T-cell (primary cell): Measurements from ENCODE around the gene FRMD1. TPM values are rescaled to one million over a fixed set of nuclear protein-coding genes. Genes with fewer than 3 reads are reported as not detected.

Experiments
- ATAC-seq, 4 experiments: fragments of 200-7000 bp in 3 of 4; fragments of 150-1000 bp in 1 of 4; cut with Tn5 transposase; replicated peaks in 1 of 4; 1 replicate in 3 of 4; 2 replicates in 1 of 4; pipeline ENCODE4 v1.10.0; 2021; ENCODE audit warnings: moderate library complexity in 3 of 4, mild to moderate bottlenecking in 2 of 4, moderate number of reproducible peaks in 1 of 4
- CTCF ChIA-PET, 2 donors: fragments of 300-600 bp; sonication (Branson Sonifier 250); formaldehyde crosslinking; loops; one replicate each; lab custom pipeline; 2022; ENCODE audit warnings: antibody characterized with exemption in 2 of 2; lab: Charles Lee
- POLR2A ChIA-PET, 2 donors: fragments of 300-600 bp; sonication (Branson Sonifier 250); formaldehyde crosslinking; loops; one replicate each; lab custom pipeline; 2022; ENCODE audit warnings: antibody characterized with exemption in 2 of 2; lab: Charles Lee
- DNase-seq, 35 experiments: peaks; one replicate each; pipeline versions ENCODE4 v3.0.0 to v3.0.0-alpha.2; 2013 to 2023
- H3K27ac ChIP-seq: one replicate; pipeline ENCODE4 v1.5.1; 2013; ENCODE audit warnings: low read length
- H3K27me3 ChIP-seq, 2 experiments: replicated peaks in 1 of 2; 1 replicate in 1 of 2; 2 replicates in 1 of 2; pipeline versions ENCODE4 v1.6.1 to v1.7.0; 2013; ENCODE audit warnings: low read length in 1 of 2, mixed read lengths in 1 of 2; ENCODE audit not compliant: control insufficient read depth in 2 of 2, insufficient read depth in 2 of 2; ENCODE audit errors: extremely low read depth in 1 of 2
- H3K36me3 ChIP-seq, 2 donors: 1 replicate in 1 of 2; 2 replicates in 1 of 2; pipeline versions ENCODE4 v1.6.1 to v1.7.0; 2013; ENCODE audit warnings: low read length in 1 of 2; ENCODE audit not compliant: control insufficient read depth in 2 of 2, insufficient read depth in 1 of 2; ENCODE audit errors: extremely low read depth in 1 of 2
- H3K4me1 ChIP-seq, 2 experiments: 1 replicate in 1 of 2; 2 replicates in 1 of 2; pipeline versions ENCODE4 v1.6.1 to v1.7.0; 2013; ENCODE audit warnings: low read length in 2 of 2, mixed read lengths in 1 of 2; ENCODE audit not compliant: insufficient read depth in 2 of 2, control insufficient read depth in 1 of 2; ENCODE audit errors: extremely low read depth in 1 of 2
- H3K4me3 ChIP-seq, 2 donors: 1 replicate in 1 of 2; 2 replicates in 1 of 2; pipeline versions ENCODE4 v1.5.1 to v1.7.0; 2013; ENCODE audit warnings: mild to moderate bottlenecking in 2 of 2, low read length in 1 of 2, moderate library complexity in 1 of 2; ENCODE audit not compliant: control insufficient read depth in 1 of 2; ENCODE audit errors: extremely low read depth in 1 of 2
- H3K9me3 ChIP-seq: 2 replicates; pipeline ENCODE4 v1.7.0; 2013
- H3K27ac Mint-ChIP-seq, 2 donors: one replicate each; pipeline ENCODE4 v1.8.0; 2020 to 2021; ENCODE audit warnings: mild to moderate bottlenecking in 2 of 2, mixed read lengths in 2 of 2
- H3K27me3 Mint-ChIP-seq, 2 donors: one replicate each; pipeline ENCODE4 v1.8.0; 2021 to 2022; ENCODE audit warnings: mixed read lengths in 2 of 2
- H3K36me3 Mint-ChIP-seq: one replicate; pipeline ENCODE4 v1.8.0; 2021; ENCODE audit warnings: mixed read lengths
- H3K4me1 Mint-ChIP-seq, 3 donors: one replicate each; pipeline ENCODE4 v1.8.0; 2020 to 2022; ENCODE audit warnings: mixed read lengths in 3 of 3, mild to moderate bottlenecking in 1 of 3
- H3K4me3 Mint-ChIP-seq, 3 donors: one replicate each; pipeline ENCODE4 v1.8.0; 2020 to 2022; ENCODE audit warnings: mild to moderate bottlenecking in 3 of 3, mixed read lengths in 3 of 3, moderate library complexity in 3 of 3
- H3K9me3 Mint-ChIP-seq, 3 donors: one replicate each; pipeline ENCODE4 v1.8.0; 2020 to 2022; ENCODE audit warnings: mixed read lengths in 3 of 3
- WGBS: methylation state at CpG from one replicate; pipeline ENCODE4 v1.1.5; 2013; ENCODE audit warnings: missing lambda C conversion rate; ENCODE audit not compliant: insufficient coverage; 5-methylcytosine and 5-hydroxymethylcytosine counted together
- total RNA-seq, 35 experiments: library from RNA in 6 of 35; stranded (reverse) in 6 of 35; fragments of 120-200 nt in 1 of 35; gene quantifications; one replicate each; pipeline versions ENCODE4 v1.2.1 to v1.2.4 and lab custom pipeline; 2013 to 2026

Gene FRMD1
- total RNA-seq, 5 donors from 2014 or later (not counting 1 experiment from before 2014, with no cell fraction given): not detected

GRCh38 chr6:168035661-168036545 is 43.1 kb downstream of the FRMD1 start:
- ATAC-seq (peak in 1 of 4 experiments; percentile 20), DNase-seq (peak in 2 of 35 experiments; percentile 26 to 29)
- H3K27me3 ChIP-seq: peaks cover 2 to 29% of the 10 kb centered on the region in 2 experiments
- Mint-ChIP-seq H3K36me3 (no peaks in the 10 kb centered on the region), H3K4me1 (peaks cover 0 to 8% (median 6%) of the 10 kb centered on the region in 3 donors), H3K27me3 (peaks cover 35 to 49% of the 10 kb centered on the region in 2 donors), H3K9me3 (peaks cover 3 to 15% (median 9%) of the 10 kb centered on the region in 3 donors), H3K4me3 (peak overlapping the region in 2 of 3 donors; percentile 55 to 71), H3K27ac (no peak overlapping the region)
- no peaks in the 10 kb centered on the region for H3K36me3 ChIP-seq
- no peaks in the 10 kb centered on the region for H3K9me3 ChIP-seq
- 76% methylated on average over 15 of the region's 29 CpGs for WGBS
- H3K4me1 ChIP-seq: no peaks in the 10 kb centered on the region
- H3K4me3 ChIP-seq: peak overlapping the region in 1 of 2 donors; percentile 32
- no peak overlapping the region for H3K27ac ChIP-seq
- ChIA-PET CTCF (no interaction called here), POLR2A (no interaction called here)

DNA sequence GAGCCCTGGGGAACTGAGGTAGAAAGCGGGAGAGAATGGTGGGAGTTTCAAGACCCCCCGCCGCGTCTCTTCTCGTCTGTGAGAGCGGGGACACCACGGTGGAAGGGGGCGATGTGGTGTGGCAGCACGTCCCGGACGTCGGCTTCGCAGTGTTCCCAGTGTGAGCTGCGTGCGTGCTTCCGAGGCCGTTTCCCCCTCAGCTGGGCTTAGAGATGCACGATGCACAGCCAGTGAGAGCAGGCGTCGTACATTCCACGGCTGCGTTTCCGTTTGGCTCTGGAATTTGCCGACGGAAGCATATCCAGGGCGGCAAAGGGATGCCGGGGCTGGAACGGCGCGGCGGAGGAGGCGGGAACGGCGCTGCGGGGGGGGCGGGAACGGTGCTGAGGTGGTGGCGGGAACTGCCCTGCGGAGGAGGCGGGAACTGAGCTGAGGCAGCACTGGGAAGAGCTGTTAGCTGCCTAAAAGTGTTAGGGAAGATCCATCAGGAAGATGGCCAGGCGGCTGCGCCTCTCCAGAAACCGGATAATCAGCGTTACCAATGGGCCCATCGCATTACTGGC is 43.8 kb downstream of the FRMD1 start:
- Mint-ChIP-seq H3K4me3 (peak overlapping the region in 2 of 3 donors; percentile 52 to 71), H3K36me3 (no peaks in the 10 kb centered on the region), H3K4me1 (peaks cover 0 to 8% (median 6%) of the 10 kb centered on the region in 3 donors), H3K27me3 (peaks cover 35 to 53% of the 10 kb centered on the region in 2 donors), H3K27ac (no peak overlapping the region), H3K9me3 (peaks cover 3 to 10% (median 7%) of the 10 kb centered on the region in 3 donors)
- no peaks in the 10 kb centered on the region for H3K36me3 ChIP-seq
- H3K27me3 ChIP-seq: peaks cover 2 to 29% of the 10 kb centered on the region in 2 experiments
- no peaks in the 10 kb centered on the region for H3K9me3 ChIP-seq
- DNase-seq: no peak
- H3K4me3 ChIP-seq: peak overlapping the region in 1 of 2 donors; percentile 32
- WGBS: 47% methylated on average over 36 of the region's 45 CpGs
- no peaks in the 10 kb centered on the region for H3K4me1 ChIP-seq
- ChIA-PET POLR2A (no interaction called here), CTCF (no interaction called here)
- ATAC-seq: no peak
- no peak overlapping the region for H3K27ac ChIP-seq

DNA sequence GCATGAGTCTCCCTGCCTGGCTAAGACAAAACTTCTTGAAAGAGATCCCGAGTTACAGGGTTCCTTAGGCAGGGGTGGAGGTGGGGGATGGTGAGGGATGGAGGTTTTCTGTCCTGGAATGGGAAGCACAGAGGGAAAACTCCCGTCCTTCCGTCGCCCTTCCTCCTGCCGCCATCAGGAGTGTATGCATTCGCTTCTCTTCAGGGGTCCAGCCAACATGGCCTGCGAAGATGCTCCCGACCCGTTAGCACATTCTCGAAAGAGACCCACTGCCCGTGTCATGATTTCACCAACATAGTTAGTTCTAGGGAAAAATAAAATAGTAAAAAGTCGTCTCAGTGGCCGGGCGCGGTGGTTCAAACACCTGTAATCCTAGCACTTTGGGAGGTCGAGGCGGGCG is 44.5 kb downstream of the FRMD1 start:
- H3K36me3 ChIP-seq: no peaks in the 10 kb centered on the region
- H3K27me3 ChIP-seq: peaks cover 2 to 30% of the 10 kb centered on the region in 2 experiments
- H3K4me1 ChIP-seq: no peaks in the 10 kb centered on the region
- peaks cover 35 to 53% of the 10 kb centered on the region in 2 donors for H3K27me3 Mint-ChIP-seq
- no peak overlapping the region for H3K27ac ChIP-seq
- no peak for ATAC-seq
- no peak overlapping the region for H3K4me3 ChIP-seq
- WGBS: 91% methylated on average over 12 of the region's 18 CpGs
- CTCF ChIA-PET: no interaction called here
- H3K9me3 Mint-ChIP-seq: peaks cover 3 to 10% (median 5%) of the 10 kb centered on the region in 3 donors
- H3K36me3 Mint-ChIP-seq: no peaks in the 10 kb centered on the region
- H3K9me3 ChIP-seq: no peaks in the 10 kb centered on the region
- H3K4me3 Mint-ChIP-seq: peak overlapping the region in 1 of 3 donors; percentile 71
- peaks cover 0 to 8% (median 6%) of the 10 kb centered on the region in 3 donors for H3K4me1 Mint-ChIP-seq
- POLR2A ChIA-PET: no interaction called here
- DNase-seq: no peak
- no peak overlapping the region for H3K27ac Mint-ChIP-seq

DNA sequence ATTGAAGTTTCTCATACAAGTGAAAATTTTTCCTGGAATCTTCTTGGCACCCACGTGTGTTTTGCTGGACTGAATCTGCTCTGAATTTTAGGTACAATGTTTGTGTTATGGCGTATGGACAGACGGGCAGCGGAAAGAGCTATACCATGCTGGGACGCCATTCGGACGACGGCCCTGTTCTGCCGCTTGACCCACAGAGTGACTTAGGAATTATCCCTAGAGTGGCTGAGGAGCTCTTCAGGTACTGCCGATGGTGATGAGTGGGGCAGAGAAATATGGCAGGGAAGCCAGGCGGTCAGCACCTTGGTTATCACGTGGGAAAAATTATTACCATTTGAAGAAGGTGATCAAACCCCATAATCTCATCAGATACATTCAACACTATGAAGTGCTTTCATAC is 45.2 kb downstream of the FRMD1 start:
- DNase-seq: no peak
- CTCF ChIA-PET: no interaction called here
- H3K27me3 Mint-ChIP-seq: peaks cover 35 to 53% of the 10 kb centered on the region in 2 donors
- POLR2A ChIA-PET: no interaction called here
- no peaks in the 10 kb centered on the region for H3K36me3 Mint-ChIP-seq
- H3K4me3 Mint-ChIP-seq: no peak overlapping the region
- H3K27ac ChIP-seq: no peak overlapping the region
- no peak overlapping the region for H3K4me3 ChIP-seq
- peaks cover 0 to 8% (median 6%) of the 10 kb centered on the region in 3 donors for H3K4me1 Mint-ChIP-seq
- H3K27ac Mint-ChIP-seq: no peak overlapping the region
- H3K9me3 Mint-ChIP-seq: peaks cover 2 to 10% (median 3%) of the 10 kb centered on the region in 3 donors
- WGBS: 94% methylated on average over 6 of the region's 12 CpGs
- H3K4me1 ChIP-seq: no peaks in the 10 kb centered on the region
- H3K27me3 ChIP-seq: peaks cover 2 to 31% of the 10 kb centered on the region in 2 experiments
- no peaks in the 10 kb centered on the region for H3K36me3 ChIP-seq
- no peaks in the 10 kb centered on the region for H3K9me3 ChIP-seq
- no peak for ATAC-seq

DNA sequence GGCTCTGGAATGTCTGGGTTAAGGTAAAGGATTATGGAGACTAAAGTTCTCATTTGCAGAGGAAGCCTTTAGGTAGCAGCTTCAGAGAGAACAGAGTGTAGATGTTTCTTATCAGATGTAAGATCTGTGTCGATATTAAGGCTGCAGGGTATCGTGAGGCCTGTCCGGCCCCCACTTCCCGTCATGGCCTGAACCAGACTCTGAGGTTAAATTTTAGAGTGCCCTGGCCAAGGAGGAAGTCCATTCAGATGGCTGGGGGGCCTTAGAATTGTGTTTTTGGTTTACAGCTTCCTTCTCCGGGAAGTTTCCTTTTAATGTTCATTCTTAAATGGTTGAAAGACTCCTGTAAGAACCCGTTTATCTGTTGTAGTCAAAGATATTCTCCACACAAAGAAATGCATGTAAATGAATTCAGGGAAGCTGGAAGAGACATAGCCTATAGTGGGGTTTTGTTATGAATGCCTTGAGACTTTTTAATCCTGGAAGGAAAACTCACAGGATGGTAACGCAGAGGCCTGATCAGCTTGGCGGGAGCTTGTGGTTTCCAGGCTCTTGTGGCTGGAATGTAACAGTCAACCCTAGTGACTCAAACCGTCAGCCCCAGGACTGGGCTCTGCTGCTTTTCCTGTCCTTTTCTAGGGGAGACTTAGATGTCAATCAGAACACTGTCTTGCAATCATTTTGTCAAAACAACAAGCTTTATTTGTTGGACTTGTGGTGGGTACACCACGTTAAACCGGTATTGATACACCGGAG is 46.8 kb downstream of the FRMD1 start:
- H3K27me3 ChIP-seq: peaks cover 2 to 28% of the 10 kb centered on the region in 2 experiments
- WGBS: 41% methylated on average over 10 of the region's 12 CpGs
- no peak overlapping the region for H3K4me3 ChIP-seq
- Mint-ChIP-seq H3K27ac (no peak overlapping the region), H3K4me3 (no peak overlapping the region), H3K27me3 (peaks cover 28 to 49% of the 10 kb centered on the region in 2 donors), H3K9me3 (peaks cover under 1 to 1% (median 1%) of the 10 kb centered on the region in 3 donors), H3K36me3 (no peaks in the 10 kb centered on the region), H3K4me1 (peaks cover 0 to 8% (median 6%) of the 10 kb centered on the region in 3 donors)
- H3K27ac ChIP-seq: no peak overlapping the region
- no peaks in the 10 kb centered on the region for H3K36me3 ChIP-seq
- ATAC-seq (no peak), DNase-seq (no peak)
- ChIA-PET POLR2A (no interaction called here), CTCF (no interaction called here)
- H3K4me1 ChIP-seq: no peaks in the 10 kb centered on the region
- H3K9me3 ChIP-seq: no peaks in the 10 kb centered on the region

DNA sequence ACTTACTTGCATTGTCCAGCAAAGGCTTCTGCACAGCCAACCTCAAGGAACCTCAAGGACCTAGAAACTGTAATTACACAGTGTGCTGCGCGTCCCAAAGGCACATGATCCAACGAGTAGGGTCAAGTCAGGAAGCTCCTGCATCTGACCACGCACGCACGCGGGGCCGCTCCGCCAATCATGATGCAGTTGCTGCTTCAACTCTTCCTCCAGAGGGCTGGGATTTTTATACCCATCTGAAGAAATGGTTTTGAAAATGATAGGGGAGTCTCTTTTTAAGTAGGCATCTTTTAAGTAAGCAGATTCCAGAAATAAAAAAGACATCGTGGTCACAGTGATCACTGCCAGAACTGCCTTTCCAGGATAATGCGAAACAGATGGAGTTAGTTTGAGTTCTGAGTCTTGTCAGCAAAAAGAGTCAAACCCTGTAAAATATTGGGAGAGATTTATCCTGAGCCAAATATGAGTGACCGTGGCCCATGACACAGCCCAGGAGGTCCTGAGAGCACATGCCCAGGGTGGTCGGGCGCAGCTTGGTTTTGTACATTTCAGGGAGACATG is 47.5 kb downstream of the FRMD1 start:
- DNase-seq: no peak
- ChIA-PET CTCF (no interaction called here), POLR2A (no interaction called here)
- Mint-ChIP-seq H3K4me1 (peaks cover 0 to 8% (median 6%) of the 10 kb centered on the region in 3 donors), H3K4me3 (no peak overlapping the region), H3K27ac (no peak overlapping the region), H3K27me3 (peaks cover 27 to 44% of the 10 kb centered on the region in 2 donors), H3K36me3 (no peaks in the 10 kb centered on the region), H3K9me3 (peaks cover 0 to 3% (median 0%) of the 10 kb centered on the region in 3 donors)
- H3K36me3 ChIP-seq: no peaks in the 10 kb centered on the region
- no peaks in the 10 kb centered on the region for H3K9me3 ChIP-seq
- no peak overlapping the region for H3K4me3 ChIP-seq
- peaks cover 2 to 30% of the 10 kb centered on the region in 2 experiments for H3K27me3 ChIP-seq
- no peak overlapping the region for H3K27ac ChIP-seq
- H3K4me1 ChIP-seq: no peaks in the 10 kb centered on the region
- ATAC-seq: no peak
- 86% methylated on average over 11 of the region's 14 CpGs for WGBS
